ENCODE measurements around the gene MYH14. TPM values are rescaled to one million over a fixed set of nuclear protein-coding genes. Genes with fewer than 3 reads are reported as not detected.

The MYH14 gene
- total RNA-seq, 1 donor from 2014 or later: 0.17 TPM

GRCh38 chr19:50195224-50195623 is 8.2 kb upstream of the MYH14 start:
- DNase-seq: no peak

- no peak for DNase-seq
Observed at GRCh38 chr19:50196322-50196932, 7.0 kb upstream of the MYH14 start.

DNA sequence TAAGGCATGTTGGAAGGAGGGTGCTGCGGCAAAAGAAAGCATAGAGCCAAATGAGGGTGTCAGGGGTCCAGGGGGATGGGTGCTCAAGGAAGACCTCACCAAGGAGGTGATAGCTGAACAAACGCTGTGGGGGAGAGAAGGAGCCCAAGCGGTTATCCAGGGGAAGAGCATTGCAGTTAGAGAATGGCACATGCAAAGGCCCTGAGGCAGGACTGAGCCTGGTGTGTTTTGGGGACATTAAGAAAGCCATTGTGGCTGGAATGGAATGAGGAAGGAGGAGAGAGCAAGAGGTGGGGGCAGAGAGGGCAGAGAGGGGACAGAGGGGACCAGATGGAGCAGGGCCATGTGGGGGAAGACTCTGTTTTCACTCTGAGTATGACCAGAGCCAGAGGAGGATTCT is 6.1 kb upstream of the MYH14 start:
- DNase-seq: no peak

- no peak for DNase-seq
Observed at GRCh38 chr19:50198431-50199258, 4.8 kb upstream of the MYH14 start.

GRCh38 chr19:50199259-50199555 is 4.2 kb upstream of the MYH14 start:
- DNase-seq: no peak

- no peak for DNase-seq
Observed at GRCh38 chr19:50202386-50202785, 1.0 kb upstream of the MYH14 start.

DNA sequence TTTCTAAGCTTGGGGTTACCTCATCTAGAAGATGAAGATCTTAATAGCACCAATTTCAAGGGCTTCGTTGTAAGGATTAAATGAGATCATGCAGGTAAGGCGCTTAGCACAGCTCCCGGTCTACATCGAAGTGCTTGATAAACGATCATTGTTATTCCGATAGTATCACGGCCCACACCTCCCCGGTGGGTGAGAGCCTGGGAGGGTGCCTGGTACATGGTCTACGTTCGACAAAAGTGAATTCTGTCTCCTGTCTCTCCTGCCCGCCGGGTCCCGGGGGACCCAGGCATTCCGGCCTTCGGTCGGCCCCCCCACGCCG is 501 bp upstream of the MYH14 start:
- DNase-seq: no peak

DNA sequence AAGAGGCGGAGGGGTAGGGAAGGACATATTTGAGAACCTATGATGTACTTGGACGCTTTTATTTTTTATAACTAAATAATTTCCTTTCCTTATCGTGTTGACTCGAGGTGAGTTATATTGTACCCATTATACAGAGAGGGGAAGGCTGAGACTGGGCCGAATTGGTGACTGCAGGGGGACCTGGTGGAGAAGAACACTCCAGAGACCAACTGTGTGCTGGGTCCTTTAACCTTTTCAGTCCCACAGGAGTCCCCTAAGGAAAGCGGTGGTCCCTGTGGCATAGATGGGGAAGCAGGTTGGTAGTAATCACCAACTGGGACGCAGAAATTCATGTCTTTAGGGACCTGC is 633 bp downstream of the MYH14 start:
- no peak for DNase-seq

DNA sequence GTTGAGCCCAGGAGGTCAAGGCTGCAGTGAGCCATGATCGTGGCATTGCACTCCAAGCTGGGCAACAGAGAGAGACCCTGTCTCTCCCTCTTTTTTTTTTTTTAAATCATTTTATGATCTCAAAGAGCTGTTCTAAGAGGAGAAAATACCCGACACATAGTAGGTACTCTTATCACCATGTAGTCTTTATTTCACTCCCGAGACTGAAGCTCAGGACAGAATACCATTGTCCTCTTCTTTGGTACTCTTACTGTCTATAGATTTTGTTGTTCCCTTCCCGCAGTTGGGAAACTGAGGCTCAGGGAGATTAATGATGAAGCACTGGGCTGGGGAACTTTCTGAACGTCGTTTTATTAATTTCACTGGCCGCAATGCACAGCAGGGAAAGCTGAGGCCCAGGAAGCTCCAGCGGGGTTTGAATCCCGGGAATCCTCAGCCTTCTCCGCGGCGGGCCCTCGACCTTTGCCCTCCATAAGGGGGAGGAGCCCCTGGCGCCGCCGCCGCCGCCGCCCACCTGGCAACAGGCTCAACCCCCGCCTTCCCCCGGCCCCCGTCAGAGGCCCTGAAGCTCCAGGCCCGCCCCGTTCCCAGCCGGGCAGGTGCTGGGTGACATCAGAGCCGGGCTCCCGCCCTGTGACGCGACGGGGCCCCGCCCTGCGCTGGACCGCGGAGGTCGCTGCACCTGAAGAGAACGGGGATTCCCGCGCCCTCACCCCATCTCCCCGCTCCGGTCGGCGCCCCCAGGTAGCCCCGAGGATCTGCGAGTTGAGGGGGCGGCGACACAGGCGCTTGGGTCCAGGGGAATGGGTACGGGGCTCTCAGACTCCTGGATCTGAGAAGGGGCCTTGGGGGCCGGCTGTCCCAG is 1.6 kb downstream of the MYH14 start:
- DNase-seq: no peak

DNA sequence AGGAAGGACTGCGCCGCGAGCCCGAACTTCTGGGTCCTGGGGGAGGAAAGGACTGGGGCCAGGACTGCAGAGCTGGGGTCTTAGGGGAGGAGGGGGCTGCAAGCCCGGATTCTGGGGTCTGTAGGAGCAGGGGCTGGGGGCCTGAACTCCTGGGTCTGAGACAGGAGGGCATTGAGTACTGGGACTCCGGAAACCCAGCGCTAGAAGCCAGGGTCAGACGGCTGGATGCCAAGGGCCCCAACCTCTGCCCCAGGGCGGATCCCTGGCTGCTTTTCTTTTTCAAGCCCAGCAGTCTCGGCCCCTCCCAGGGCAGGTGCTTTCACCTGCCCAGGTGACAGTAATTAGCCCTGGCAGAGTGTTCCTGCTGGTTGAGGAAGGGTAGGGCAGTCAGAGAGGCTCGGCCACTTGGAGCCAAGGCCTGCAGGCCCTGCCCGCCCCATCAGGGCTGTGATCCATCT is 2.3 kb downstream of the MYH14 start:
- DNase-seq: no peak

DNA sequence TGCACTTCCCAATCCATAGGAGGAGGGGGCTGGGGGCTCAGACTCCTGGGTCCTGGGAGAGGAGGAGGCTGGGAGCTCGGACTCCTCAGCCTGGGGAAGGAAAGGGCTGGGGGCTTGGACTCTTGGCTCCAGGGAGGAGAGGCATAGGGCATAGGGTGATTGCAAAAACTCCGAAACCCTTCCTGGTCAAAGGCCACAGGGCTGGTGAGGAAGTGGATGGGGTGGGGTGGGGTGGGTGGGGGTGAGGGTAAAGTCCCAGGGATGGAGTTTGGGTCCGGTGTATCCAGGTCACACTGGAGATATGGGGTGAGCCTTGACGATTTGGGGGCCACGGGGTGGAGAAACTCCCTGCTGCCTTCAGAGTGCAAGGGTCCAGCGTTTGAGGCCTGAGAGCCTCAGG is 2.8 kb downstream of the MYH14 start:
- DNase-seq: no peak

DNA sequence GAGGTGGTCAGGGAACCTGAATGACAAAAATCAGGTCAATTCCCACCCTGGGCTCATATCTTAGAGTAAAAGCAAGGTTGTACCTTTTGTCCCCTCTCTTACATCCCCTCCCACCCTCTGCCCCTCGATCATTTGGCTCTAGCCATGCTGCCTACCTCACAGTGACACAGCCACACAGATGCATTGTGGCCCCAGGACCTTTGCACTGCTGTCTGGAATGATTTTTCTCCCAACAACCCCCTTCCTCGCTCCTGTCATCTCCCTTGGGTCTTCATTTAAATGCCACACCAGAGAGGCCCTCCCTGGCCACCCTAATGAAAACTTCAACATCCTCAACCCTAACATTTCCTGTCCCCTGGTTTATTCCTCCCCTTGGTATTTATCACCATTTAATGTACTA is 4.3 kb downstream of the MYH14 start:
- DNase-seq: no peak

GRCh38 chr19:50209131-50209530 is 5.7 kb downstream of the MYH14 start:
- no peak for DNase-seq

DNA sequence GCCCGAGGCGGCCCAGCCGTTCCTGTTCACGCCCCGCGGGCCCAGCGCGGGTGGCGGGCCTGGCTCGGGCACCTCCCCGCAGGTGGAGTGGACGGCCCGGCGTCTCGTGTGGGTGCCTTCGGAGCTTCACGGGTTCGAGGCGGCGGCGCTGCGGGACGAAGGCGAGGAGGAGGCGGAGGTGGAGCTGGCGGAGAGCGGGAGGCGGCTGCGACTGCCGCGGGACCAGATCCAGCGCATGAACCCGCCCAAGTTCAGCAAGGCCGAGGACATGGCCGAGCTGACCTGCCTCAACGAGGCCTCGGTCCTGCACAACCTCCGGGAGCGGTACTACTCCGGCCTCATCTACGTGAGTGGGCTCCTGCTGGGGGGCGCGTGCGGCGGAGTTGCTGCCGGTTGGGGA is 7.0 kb downstream of the MYH14 start:
- no peak for DNase-seq

DNA sequence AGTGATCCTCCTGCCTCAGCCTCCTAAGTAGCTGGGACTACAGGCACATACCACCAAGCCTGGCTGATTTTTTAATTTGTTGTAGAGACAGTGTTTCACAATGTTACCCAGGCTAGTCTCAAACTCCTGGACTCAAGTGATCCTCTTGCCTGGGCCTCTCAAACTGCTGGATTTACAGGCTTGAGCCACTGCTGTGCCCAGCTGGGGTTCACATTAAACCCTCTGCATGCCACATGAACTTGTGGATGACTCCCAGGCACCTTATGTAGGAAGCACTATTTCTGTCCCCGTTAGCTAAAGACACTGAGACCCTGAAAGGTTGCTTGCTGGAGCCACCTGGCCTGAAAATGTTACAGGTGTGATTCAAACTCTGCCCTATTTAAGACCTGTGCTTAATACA is 10.5 kb downstream of the MYH14 start:
- DNase-seq: no peak

- DNase-seq: no peak
Observed at GRCh38 chr19:50214699-50215543, 11.5 kb downstream of the MYH14 start.

DNA sequence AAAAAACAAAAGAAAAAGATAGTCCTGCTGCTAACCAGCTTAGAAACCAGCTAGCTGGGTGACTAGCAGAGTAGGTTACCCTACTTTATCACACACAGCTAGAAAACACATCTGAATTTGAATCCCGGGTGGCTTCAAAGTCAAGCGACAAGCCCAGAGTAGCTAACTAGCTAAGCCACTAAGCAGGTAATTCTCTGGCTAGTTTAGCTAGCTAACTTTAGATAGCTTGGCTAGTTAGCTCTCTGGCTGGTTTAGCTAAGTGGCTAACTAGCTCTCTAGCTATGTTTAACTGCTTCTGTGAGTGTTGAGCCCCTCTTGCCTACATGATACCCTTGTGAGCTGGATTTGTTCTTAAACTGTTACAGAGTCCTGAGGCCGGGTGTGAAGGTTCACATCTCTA is 12.4 kb downstream of the MYH14 start:
- DNase-seq: no peak

- DNase-seq: no peak
Observed at GRCh38 chr19:50221087-50221486, 17.7 kb downstream of the MYH14 start.

DNA sequence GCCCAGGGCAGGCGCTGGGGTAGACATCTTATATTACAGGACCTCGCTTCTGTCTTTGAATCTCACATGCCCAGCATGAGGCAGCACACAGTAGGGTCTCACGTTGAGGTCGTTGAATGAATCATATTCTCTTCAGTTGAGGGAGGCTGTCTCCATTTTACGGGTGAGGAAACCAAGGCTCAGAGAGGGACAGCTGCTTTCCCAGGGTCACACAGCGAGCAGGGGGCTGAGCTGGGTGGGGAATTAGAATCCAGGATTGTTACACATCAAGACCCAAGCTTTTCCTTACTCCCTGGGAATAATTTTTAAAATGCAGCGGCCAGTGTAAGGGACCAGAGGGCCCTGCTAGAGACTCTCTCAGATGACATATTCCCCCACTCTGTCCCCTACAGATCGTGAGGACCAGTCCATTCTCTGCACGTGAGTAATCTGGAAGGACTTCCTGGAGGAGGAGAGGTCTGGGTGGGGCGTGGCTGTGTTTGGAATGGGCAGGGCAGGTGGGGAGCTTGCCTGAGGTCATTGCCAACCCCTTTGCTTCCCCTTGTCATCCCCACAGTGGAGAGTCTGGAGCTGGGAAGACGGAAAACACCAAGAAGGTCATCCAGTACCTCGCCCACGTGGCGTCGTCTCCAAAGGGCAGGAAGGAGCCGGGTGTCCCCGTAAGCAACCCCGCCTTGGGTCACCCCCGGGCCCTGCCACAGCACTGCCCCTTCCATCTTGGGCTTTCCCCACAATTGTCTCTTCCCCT is 19.4 kb downstream of the MYH14 start:
- no peak for DNase-seq

GRCh38 chr19:50223439-50223716 is 20.0 kb downstream of the MYH14 start:
- no peak for DNase-seq

DNA sequence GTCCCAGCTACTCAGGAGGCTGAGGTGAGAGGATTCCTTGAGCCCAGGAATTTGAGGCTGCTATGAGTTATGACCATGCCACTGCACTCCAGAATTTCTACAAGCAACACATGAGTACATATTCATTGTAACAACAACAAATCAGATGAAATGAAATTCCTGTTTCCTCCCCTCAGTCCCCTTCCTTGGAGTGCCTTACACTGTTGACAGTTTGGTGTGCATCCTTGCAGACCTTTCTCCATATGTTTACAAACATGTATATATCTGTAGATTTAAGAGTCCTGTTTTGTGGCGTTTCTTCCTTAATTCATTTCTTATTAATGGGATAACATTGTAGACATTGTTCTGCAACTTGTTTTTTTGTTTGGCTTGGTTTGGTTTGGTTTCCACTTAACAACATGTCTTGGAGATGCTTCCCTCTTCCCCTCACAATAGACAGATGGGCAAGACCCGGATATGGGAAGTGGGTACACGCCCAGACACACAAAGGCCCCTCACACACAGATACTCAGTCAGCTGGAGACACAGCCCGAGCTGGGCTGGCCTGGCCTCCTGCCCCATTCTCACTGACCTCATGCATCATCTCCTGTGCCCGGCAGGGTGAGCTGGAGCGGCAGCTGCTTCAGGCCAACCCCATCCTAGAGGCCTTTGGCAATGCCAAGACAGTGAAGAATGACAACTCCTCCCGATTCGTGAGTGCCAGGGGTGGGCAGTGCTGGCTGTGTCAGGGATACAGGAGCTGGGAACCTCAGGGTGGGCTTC is 21.7 kb downstream of the MYH14 start:
- no peak for DNase-seq

- no peak for DNase-seq
Observed at GRCh38 chr19:50226536-50226935, 23.1 kb downstream of the MYH14 start.

Data from dermis blood vessel endothelial cell (primary cell).